Measurements from ENCODE around the gene SIM2.

The SIM2 gene

GRCh38 chr21:36798491-36798890 is 99.6 kb downstream of the SIM2 start:
- DNase-seq (ENCODE audit: low spot score): no peak

Measured in ecto neural progenitor cell (in vitro differentiated cells).